ENCODE measurements around the gene GAS2L1. TPM values are rescaled to one million over a fixed set of nuclear protein-coding genes. Genes with fewer than 3 reads are reported as not detected.
"Not testable (repeated sequence)": the region's sequence is repeated elsewhere in the genome, so short reads cannot be mapped to it uniquely, and the experiment has no call there.

Gene GAS2L1
- polyA plus RNA-seq, 2 of the 4 experiments (the other 2 are of a cell fraction): 7.6 to 17.2 TPM

DNA sequence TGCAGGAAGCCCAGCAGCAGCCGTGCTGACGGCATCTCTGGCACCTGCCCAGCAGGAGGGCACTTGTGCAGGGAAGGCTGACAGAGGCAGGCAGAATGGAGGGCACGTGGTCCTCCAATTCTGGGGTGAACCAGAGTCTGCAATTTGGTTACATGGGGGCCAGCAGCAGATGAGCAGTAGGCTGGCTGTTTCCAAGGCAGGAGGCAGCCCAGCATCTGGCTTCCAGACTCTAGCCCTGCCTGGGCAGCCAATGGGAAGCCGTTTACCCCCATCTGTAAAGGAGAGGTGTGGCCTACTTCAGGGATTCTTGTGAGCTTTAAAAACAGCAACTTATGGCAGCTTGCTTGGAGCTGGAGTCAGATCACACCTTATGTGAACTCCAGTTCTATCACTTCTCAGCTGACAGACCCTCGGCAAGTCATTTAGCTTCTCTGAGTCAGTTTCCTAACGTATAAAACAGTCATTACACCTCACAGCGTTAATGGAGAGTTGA, 36.9 kb downstream of the GAS2L1 start:
- ChIA-PET CTCF (interaction anchor here (0.6 to 1.7 kb wide), 3 partner anchors 16 to 494 kb away, joined by 3 to 4 read pairs (median 4); partner anchors contain the start of gene ASCC2), POLR2A (no interaction called here)
- no peak for FAIRE-seq
- DNase-seq (ENCODE audit: low read depth in 1 of 2, low spot score in 1 of 2): no peak
- Histone ChIP-seq H3K4me2 (no peak overlapping the region), H3K9me3 (no peaks in the 10 kb centered on the region), H3K4me1 (peaks cover 8% of the 10 kb centered on the region; the same call in 1 of the 3 replicates), H3K4me3 (no peak overlapping the region), H3K27ac (no peak overlapping the region)
- peak in 1 of 2 experiments; percentile 54; a peak in 3 of 6 replicates for ATAC-seq
- no peak for TF ChIP-seq CEBPB (IDR thresholded peaks at IDR 0.05)
- TF ChIP-seq, protein P1, sequence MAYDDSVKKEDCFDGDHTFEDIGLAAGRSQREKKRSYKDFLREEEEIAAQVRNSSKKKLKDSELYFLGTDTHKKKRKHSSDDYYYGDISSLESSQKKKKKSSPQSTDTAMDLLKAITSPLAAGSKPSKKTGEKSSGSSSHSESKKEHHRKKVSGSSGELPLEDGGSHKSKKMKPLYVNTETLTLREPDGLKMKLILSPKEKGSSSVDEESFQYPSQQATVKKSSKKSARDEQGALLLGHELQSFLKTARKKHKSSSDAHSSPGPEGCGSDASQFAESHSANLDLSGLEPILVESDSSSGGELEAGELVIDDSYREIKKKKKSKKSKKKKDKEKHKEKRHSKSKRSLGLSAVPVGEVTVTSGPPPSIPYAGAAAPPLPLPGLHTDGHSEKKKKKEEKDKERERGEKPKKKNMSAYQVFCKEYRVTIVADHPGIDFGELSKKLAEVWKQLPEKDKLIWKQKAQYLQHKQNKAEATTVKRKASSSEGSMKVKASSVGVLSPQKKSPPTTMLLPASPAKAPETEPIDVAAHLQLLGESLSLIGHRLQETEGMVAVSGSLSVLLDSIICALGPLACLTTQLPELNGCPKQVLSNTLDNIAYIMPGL (CRISPR knock-in tag; IDR thresholded peaks at IDR 0.05; ENCODE audit: borderline replicate concordance): no peak
- no peak for TF ChIP-seq CBX2 (IDR thresholded peaks at IDR 0.05; ENCODE audit: borderline replicate concordance, low read depth)
- no peak for TF ChIP-seq FOSL2 (IDR thresholded peaks at IDR 0.05)
- TF ChIP-seq FOSL2 (CRISPR knock-in tag; IDR thresholded peaks at IDR 0.05): no peak
- no peak for TF ChIP-seq TFCP2L1 (CRISPR knock-in tag; IDR thresholded peaks at IDR 0.05)
- no peak for TF ChIP-seq CHD4 (IDR thresholded peaks at IDR 0.05; ENCODE audit: borderline replicate concordance)
- TF ChIP-seq SREBF2 (IDR thresholded peaks at IDR 0.05): no peak
- TF ChIP-seq, protein P2, sequence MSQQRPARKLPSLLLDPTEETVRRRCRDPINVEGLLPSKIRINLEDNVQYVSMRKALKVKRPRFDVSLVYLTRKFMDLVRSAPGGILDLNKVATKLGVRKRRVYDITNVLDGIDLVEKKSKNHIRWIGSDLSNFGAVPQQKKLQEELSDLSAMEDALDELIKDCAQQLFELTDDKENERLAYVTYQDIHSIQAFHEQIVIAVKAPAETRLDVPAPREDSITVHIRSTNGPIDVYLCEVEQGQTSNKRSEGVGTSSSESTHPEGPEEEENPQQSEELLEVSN (IDR thresholded peaks at IDR 0.05; ENCODE audit: borderline replicate concordance, low read depth): no peak
- TF ChIP-seq FOXS1 (CRISPR knock-in tag; IDR thresholded peaks at IDR 0.05): no peak
- no peak for TF ChIP-seq ESRRA (IDR thresholded peaks at IDR 0.05; ENCODE audit: borderline replicate concordance, low read length)
- TF ChIP-seq NFE2L2 (conservative IDR thresholded peaks at IDR 0.05; ENCODE audit: low read length): no peak
- no peak for TF ChIP-seq ZSCAN20 (CRISPR knock-in tag; IDR thresholded peaks at IDR 0.05)
- TF ChIP-seq GATA3 (IDR thresholded peaks at IDR 0.05; ENCODE audit: borderline replicate concordance): no peak
- WGBS (ENCODE audit: missing lambda C conversion rate): 89% methylated on average over 5 of the region's 7 CpGs

DNA sequence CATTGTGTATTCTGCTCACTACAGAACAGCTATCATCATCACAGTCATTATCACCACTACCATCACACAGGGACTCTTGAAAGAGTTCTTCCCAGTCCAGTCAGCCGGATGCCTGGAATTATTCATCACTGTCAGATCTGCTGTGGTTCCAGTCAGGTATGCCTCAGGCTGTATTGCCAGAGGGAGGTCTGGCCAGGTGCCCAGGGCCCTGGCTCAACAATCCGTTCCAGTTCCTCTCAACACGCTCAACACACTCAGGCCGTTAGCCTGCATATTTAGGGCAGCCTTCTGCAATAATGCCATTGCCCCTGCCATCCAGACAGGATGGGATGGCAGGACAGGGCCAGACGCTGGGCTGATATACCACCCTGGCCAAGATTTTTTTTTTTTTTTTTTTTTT, 37.7 kb downstream of the GAS2L1 start:
- DNase-seq (ENCODE audit: low read depth in 1 of 2, low spot score in 1 of 2) (peak; percentile 28 to 31), FAIRE-seq (no peak), ATAC-seq (peak; percentile 65 to 70; a peak in 5 of 6 replicates)
- Histone ChIP-seq H3K4me1 (peaks cover 8% of the 10 kb centered on the region; the same call in 1 of the 3 replicates), H3K4me3 (no peak overlapping the region), H3K9me3 (no peaks in the 10 kb centered on the region), H3K4me2 (no peak overlapping the region), H3K27ac (no peak overlapping the region)
- ChIA-PET POLR2A (interaction anchor here (0.7 kb wide), 1 partner anchor 37 kb away, joined by 6 read pairs; no protein-coding TSS in a partner anchor), CTCF (interaction anchor here (0.6 to 1.7 kb wide), 4 partner anchors 15 to 494 kb away, joined by 3 to 4 read pairs (median 4); partner anchors contain the start of gene ASCC2)
- TF ChIP-seq RFX5 (IDR thresholded peaks at IDR 0.05) (no peak), FOXS1 (CRISPR knock-in tag; IDR thresholded peaks at IDR 0.05) (no peak), SREBF2 (IDR thresholded peaks at IDR 0.05) (no peak), EP300 (IDR thresholded peaks at IDR 0.05) (no peak), ZFP36 (IDR thresholded peaks at IDR 0.05; ENCODE audit: borderline replicate concordance, partially characterized antibody) (no peak), NFE2L2 (conservative IDR thresholded peaks at IDR 0.05; ENCODE audit: low read length) (no peak), POLR2AphosphoS2 (conservative IDR thresholded peaks at IDR 0.05; ENCODE audit: low read length) (no peak), CBX8 (IDR thresholded peaks at IDR 0.05) (no peak), ZNF302 (CRISPR knock-in tag; IDR thresholded peaks at IDR 0.05) (no peak)
- TF ChIP-seq, protein P1 (CRISPR knock-in tag; IDR thresholded peaks at IDR 0.05; ENCODE audit: borderline replicate concordance): no peak
- WGBS (ENCODE audit: missing lambda C conversion rate): 68% methylated on average over 5 of the region's 5 CpGs

DNA sequence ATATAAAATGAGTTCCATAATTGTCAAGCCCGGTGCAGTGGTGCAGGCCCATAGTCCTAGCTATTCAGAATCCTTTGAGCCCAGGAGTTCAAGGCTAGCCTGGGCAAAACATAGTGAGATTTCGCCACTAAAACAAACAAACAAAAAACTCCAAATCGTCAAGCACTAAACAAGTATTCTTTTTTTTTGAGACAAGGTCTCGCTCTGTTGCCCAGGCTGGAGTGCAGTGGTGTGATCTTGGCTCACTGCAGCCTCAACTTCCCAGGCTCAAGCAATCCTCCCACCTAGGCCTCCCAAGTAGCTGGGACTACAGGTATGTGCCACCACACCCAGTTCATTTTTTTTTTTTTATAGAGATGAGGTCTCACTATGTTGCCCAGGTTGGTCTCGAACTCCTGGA, 38.4 kb downstream of the GAS2L1 start:
- POLR2A ChIA-PET: not testable (repeated sequence)

More for the DNA sequence above, 38.4 kb downstream of the GAS2L1 start:
- not testable (repeated sequence) for ATAC-seq; DNase-seq (ENCODE audit: low read depth in 1 of 2, low spot score in 1 of 2); H3K27ac ChIP-seq; H3K4me2 ChIP-seq; H3K9me3 ChIP-seq; H3K4me3 ChIP-seq; FAIRE-seq; H3K4me1 ChIP-seq
- CTCF ChIA-PET: interaction anchor here (0.9 to 1.2 kb wide), 2 partner anchors 56 to 126 kb away, joined by 3 read pairs; no protein-coding TSS in a partner anchor
- WGBS (ENCODE audit: missing lambda C conversion rate): 86% methylated on average over 5 of the region's 5 CpGs

Measured in A549 (cell line).